Progenitor cell of endocrine pancreas (in vitro differentiated cells): ENCODE results near the gene SUFU. TPM values are rescaled to one million over a fixed set of nuclear protein-coding genes. Genes with fewer than 3 reads are reported as not detected.
"Not testable (repeated sequence)": the region's sequence is repeated elsewhere in the genome, so short reads cannot be mapped to it uniquely, and the experiment has no call there.

Source experiments
- DNase-seq: peaks from one replicate; pipeline ENCODE4 v3.0.0; 2021; ENCODE audit warnings: low spot score; ENCODE audit not compliant: unreplicated experiment
- H3K27ac Mint-ChIP-seq: 2 replicates; pipeline ENCODE4 v1.8.0; 2021; ENCODE audit warnings: mild to moderate bottlenecking, moderate library complexity, mixed read lengths
- H3K27me3 Mint-ChIP-seq: 2 replicates; pipeline ENCODE4 v1.8.0; 2021; ENCODE audit warnings: mixed read lengths
- H3K36me3 Mint-ChIP-seq: 2 replicates; pipeline ENCODE4 v1.8.0; 2022; ENCODE audit warnings: mixed read lengths; ENCODE audit not compliant: insufficient read depth
- H3K4me1 Mint-ChIP-seq: 2 replicates; pipeline ENCODE4 v1.8.0; 2021; ENCODE audit warnings: low read depth, mixed read lengths
- H3K4me3 Mint-ChIP-seq: 2 replicates; pipeline ENCODE4 v1.8.0; 2021; ENCODE audit warnings: low read depth, mild to moderate bottlenecking, moderate library complexity, mixed read lengths
- H3K9me3 Mint-ChIP-seq: 2 replicates; pipeline ENCODE4 v1.8.0; 2021; ENCODE audit warnings: low read depth, mixed read lengths
- CTCF ChIP-seq: fragments of 200-600 bp; sonication (generic); IDR thresholded peaks from one replicate; pipeline ENCODE4 v1.5.0; 2021; ENCODE audit warnings: antibody characterized with exemption, mild to moderate bottlenecking; ENCODE audit not compliant: unreplicated experiment
- long read RNA-seq: library from polyadenylated mRNA; unstranded; transcript quantifications from one replicate; pipeline ENCODE4 v2.0.0, GENCODE V29; 2020
- total RNA-seq: library from RNA; stranded (reverse); gene quantifications from 2 replicates; pipeline ENCODE4 v1.2.1, GENCODE V29; 2021

Gene SUFU
- 23.0 and 25.8 TPM in 2 replicates for total RNA-seq
- long read RNA-seq, partial matches to known transcripts: 3 of 21 reads
- long read RNA-seq, other reads (novel, unspliced or antisense): 18 of 21 reads

GRCh38 chr10:102503264-102504178, at the start of gene SUFU:
SUFU (plus strand) TSS chr10:102503972; CDS start chr10:102504153, 181 bp downstream.
- no peak within 1 kb of the TSS for H3K4me3 Mint-ChIP-seq
- no peaks in the 10 kb centered on the region for H3K27me3 Mint-ChIP-seq
- H3K36me3 Mint-ChIP-seq: peaks cover 2% of the 10 kb centered on the region
- peak; percentile 99 for DNase-seq
- H3K27ac Mint-ChIP-seq: peak within 1 kb of the TSS; percentile 94
- TF ChIP-seq CTCF: peak; percentile 86
- no peaks in the 10 kb centered on the region for H3K9me3 Mint-ChIP-seq
- peaks cover 11% of the 10 kb centered on the region for H3K4me1 Mint-ChIP-seq

DNA sequence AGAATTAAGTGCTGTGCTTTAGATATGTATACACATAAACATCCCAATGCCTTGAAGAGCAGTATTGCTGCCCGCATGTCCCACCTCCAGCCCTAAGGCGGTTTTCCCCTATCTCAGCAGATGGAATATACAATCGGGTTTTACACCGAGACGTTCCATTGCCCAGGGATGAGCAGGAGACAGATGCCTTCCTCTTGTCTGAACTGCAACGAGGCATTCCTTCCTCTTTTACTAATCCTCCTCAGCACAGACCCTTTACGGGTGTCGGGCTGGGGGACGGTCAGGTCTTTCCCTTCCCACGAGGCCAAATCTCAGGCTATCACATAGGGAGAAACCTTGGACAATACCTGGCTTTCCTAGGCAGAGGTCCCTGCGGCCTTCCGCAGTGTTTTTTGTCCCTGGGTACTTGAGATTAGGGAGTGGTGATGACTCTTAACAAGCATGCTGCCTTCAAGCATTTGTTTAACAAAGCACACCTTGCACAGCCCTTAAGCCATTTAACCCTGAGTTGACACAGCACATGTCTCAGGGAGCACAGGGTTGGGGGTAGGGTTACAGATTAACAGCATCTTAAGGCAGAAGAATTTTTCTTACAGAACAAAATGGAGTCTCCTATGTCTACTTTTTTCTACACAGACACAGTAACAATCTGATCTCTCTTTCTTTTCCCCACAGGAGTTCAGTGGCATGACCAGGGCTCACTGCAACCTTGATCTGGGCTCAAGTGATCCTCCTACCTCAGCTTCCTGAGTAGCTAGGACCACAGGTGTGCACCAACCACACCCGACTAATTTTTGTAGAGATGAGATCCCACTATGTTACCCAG, 48.9 kb upstream of the SUFU start:
- not testable (repeated sequence) for DNase-seq, H3K36me3 Mint-ChIP-seq, H3K27me3 Mint-ChIP-seq, H3K9me3 Mint-ChIP-seq
- peak overlapping the region; percentile 35 for H3K4me3 Mint-ChIP-seq
- peak overlapping the region; percentile 97 for H3K27ac Mint-ChIP-seq
- H3K4me1 Mint-ChIP-seq: peaks cover 25% of the 10 kb centered on the region

DNA sequence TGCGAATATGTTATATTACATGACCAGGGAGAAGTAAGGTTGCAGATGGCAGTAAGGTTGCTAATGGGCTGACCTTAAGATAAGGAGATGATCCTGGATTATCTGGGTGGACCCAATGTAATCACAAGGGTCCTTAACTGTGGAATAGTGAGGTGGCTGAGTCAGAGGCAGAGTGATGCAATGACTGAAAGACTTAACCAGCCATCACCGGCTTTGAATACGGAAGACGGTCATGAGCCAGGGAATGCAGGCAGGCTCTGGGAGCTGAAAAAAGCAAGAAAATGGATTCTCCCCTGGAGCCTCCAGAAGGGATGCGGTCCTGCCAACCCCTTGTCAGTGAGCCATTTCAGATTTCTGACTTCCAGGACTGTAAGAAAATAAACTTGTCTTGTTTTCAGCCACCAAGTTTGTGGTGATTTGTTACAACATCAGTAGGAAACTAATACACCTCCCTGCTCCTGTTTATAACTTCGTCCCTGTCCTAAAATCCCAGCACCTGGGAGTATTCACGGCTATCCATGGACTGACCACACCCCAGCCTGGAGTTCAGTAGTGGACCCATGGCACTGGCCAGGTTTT, 47.8 kb upstream of the SUFU start:
- TF ChIP-seq CTCF: no peak
- Mint-ChIP-seq H3K27ac (peak overlapping the region; percentile 65), H3K4me3 (no peak overlapping the region), H3K4me1 (peaks cover 29% of the 10 kb centered on the region), H3K36me3 (peaks cover 6% of the 10 kb centered on the region), H3K27me3 (no peaks in the 10 kb centered on the region), H3K9me3 (no peaks in the 10 kb centered on the region)
- DNase-seq: no peak

DNA sequence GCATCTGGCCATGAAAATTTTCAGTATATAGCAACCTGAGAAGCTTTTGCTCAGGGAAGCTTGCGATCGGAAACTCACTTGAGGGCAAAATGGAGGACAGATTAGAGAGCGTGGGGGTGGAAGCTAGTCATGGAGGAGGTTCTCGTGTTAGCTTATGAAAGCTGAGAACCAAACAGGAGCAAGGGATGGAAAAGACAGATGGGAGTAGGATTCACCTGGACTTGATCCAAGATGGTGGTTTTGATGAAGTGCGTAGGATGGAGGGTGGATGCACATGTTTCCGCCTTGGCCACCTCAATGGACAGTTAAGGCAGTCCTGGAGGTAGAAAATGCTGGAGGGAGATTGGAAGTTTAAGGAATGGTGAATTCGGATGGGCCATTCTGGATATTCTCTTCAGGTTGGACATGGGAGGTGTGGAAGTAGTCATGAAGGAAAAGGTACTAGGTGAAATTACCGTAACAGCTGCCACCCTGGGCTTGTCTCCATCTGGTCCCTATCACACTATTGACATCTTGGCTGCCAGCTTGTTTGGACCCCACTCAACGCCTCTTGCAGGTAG, 46.1 kb upstream of the SUFU start:
- Mint-ChIP-seq H3K27ac (peak overlapping the region; percentile 15), H3K27me3 (no peaks in the 10 kb centered on the region), H3K36me3 (peaks cover 6% of the 10 kb centered on the region), H3K4me3 (no peak overlapping the region), H3K9me3 (no peaks in the 10 kb centered on the region), H3K4me1 (peaks cover 40% of the 10 kb centered on the region)
- DNase-seq: no peak
- TF ChIP-seq CTCF: no peak

DNA sequence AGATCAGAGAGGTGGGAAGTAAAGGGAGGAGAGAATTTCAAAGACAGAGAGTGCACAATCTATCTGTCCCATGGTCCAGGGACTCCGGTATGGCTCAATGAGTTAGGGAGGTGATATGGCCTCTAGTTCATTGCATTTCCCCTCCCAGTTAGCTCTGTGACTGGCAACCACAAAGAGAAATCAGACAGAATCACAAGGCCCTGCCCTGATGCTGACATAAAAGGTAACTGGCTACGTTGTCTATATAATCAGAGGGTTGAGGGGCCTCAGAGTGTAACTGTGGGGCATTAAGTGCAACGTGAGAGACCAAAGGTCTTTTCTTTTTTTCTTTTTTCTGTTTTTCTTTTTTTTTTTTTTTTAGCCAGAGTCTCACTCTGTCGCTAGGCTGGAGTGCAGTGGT, 45.1 kb upstream of the SUFU start:
- TF ChIP-seq CTCF: no peak
- H3K27ac Mint-ChIP-seq: peak overlapping the region; percentile 7
- H3K9me3 Mint-ChIP-seq: no peaks in the 10 kb centered on the region
- H3K27me3 Mint-ChIP-seq: no peaks in the 10 kb centered on the region
- H3K4me1 Mint-ChIP-seq: peaks cover 43% of the 10 kb centered on the region
- no peak overlapping the region for H3K4me3 Mint-ChIP-seq
- DNase-seq: no peak
- peaks cover 1% of the 10 kb centered on the region for H3K36me3 Mint-ChIP-seq
